Measurements from ENCODE around the gene IGSF5.

- no peak for TF ChIP-seq EZH2 (IDR thresholded peaks at IDR 0.05; ENCODE audit: borderline replicate concordance, insufficient read depth, low read depth, low read length, poor library complexity, severe bottlenecking)
- TF ChIP-seq CTCF (IDR thresholded peaks at IDR 0.05) = no peak
Measured at GRCh38 chr21:39714331-39714730, 30.7 kb upstream of the IGSF5 start.
